ENCODE measurements around the gene MZB1. TPM values are rescaled to one million over a fixed set of nuclear protein-coding genes. Genes with fewer than 3 reads are reported as not detected.

Gene MZB1
- total RNA-seq, 2 donors from 2014 or later, result 10.3 to 27.6 TPM

- no peak overlapping the region for H3K4me3 Mint-ChIP-seq
- H3K4me1 Mint-ChIP-seq (ENCODE audit: low read depth in 2 of 2), result peaks cover 36 to 39% of the 10 kb centered on the region in 2 donors
- no peak for ATAC-seq
- no peak for DNase-seq (ENCODE audit: low spot score)
- no peaks in the 10 kb centered on the region for H3K9me3 Mint-ChIP-seq
- no peaks in the 10 kb centered on the region for H3K36me3 Mint-ChIP-seq
- H3K27ac Mint-ChIP-seq, result no peak overlapping the region
- H3K27me3 Mint-ChIP-seq, result no peaks in the 10 kb centered on the region
Measured at GRCh38 chr5:139340051-139340450, 49.7 kb downstream of the MZB1 start.

Other genes with a start within 250 kb of the MZB1 start
- gene SIL1, start 191.5 kb downstream of the MZB1 start, total RNA-seq, result 10 to 100 TPM; 33.1 to 34.6 TPM
- 100 to 1,000 TPM; 206 to 229 TPM for gene MATR3, start 96.2 kb downstream of the MZB1 start, total RNA-seq
- gene PAIP2, start 48.1 kb downstream of the MZB1 start, total RNA-seq, result 10 to 100 TPM; 38.1 to 77.5 TPM
- under 1 TPM; 0.36 to 0.78 TPM for gene SLC23A1, start 6.6 kb downstream of the MZB1 start, total RNA-seq
- 1 to 10 TPM; 3.4 to 6.6 TPM for gene PROB1, start 5.2 kb upstream of the MZB1 start, total RNA-seq
- gene SPATA24, start 14.2 kb upstream of the MZB1 start, total RNA-seq, result 1 to 10 TPM; 6.4 to 7.2 TPM
- 10 to 100 TPM; 11.9 to 12.6 TPM for gene DNAJC18, start 49.6 kb upstream of the MZB1 start, total RNA-seq
- not detected for gene ECSCR, start 72.8 kb upstream of the MZB1 start, total RNA-seq
- not detected for gene SMIM33, start 81.1 kb upstream of the MZB1 start, total RNA-seq
- 100 to 1,000 TPM; 138 to 156 TPM for gene STING1, start 92.8 kb upstream of the MZB1 start, total RNA-seq
- 100 to 1,000 TPM; 176 to 190 TPM for gene UBE2D2, start 171.4 kb upstream of the MZB1 start, total RNA-seq

All from natural killer cell treated with Interleukin-12 subunit alpha and Interleukin-12 subunit beta and Interleukin-15 and Interleukin-18, amount 100 ng/mL, for 72 hours (primary cell).